Measurements from ENCODE around the gene C1orf174.

- TF ChIP-seq, protein P1, sequence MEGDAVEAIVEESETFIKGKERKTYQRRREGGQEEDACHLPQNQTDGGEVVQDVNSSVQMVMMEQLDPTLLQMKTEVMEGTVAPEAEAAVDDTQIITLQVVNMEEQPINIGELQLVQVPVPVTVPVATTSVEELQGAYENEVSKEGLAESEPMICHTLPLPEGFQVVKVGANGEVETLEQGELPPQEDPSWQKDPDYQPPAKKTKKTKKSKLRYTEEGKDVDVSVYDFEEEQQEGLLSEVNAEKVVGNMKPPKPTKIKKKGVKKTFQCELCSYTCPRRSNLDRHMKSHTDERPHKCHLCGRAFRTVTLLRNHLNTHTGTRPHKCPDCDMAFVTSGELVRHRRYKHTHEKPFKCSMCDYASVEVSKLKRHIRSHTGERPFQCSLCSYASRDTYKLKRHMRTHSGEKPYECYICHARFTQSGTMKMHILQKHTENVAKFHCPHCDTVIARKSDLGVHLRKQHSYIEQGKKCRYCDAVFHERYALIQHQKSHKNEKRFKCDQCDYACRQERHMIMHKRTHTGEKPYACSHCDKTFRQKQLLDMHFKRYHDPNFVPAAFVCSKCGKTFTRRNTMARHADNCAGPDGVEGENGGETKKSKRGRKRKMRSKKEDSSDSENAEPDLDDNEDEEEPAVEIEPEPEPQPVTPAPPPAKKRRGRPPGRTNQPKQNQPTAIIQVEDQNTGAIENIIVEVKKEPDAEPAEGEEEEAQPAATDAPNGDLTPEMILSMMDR (IDR thresholded peaks at IDR 0.05): no peak
- TF ChIP-seq POLR2A (IDR thresholded peaks at IDR 0.05): no peak
These were observed 43.9 kb upstream of the C1orf174 start for GRCh38 chr1:3943806-3944577.

Measured in body of pancreas (tissue), 4 donors.